Activated CD4-positive, alpha-beta T cell treated with anti-CD3 and anti-CD28 coated beads, Interleukin-2, amount 50 U/mL, for 48 hours (primary cell): Measurements from ENCODE around the gene TP73.
A peak's percentile ranks its signal among the peaks of the same experiment; 100 is the strongest.

Experiments
- DNase-seq, 2 experiments: peaks; one replicate each; pipeline ENCODE4 v3.0.0-alpha.2; 2020

The TP73 gene

DNA sequence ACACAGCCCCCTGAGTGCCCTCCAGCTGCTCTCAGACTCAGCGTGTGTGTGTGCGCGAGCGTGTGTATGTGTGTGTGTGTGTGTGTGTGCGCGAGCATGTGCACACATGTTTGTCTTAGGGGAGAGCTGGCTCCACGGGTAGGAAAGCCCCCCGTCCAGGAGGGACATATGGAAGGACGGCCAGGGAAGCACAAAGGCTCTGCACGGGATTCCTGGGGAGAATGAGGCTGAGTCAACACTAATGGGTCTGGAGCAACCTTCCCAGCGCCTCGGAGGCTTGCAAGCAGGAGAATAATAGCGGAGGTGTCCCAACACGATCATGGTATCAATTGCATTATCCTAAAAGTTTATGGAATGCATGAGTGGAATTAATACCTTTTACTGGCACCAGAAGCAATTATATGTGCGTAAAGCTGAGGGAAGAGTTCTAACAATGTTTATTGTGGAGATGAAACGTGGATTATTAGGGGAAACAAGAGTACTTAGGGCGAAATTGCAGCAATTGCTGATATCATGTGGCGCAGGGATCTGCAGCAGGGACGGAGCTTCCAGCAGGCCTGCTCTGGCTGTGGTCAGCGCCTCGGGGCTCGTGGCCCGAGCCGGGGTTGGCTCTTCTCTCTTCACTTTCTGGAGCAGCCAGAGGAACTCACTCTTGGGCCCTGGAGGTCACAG is 59.6 kb downstream of the TP73 start:
- DNase-seq = no peak

- no peak for DNase-seq
These were observed 60.5 kb downstream of the TP73 start for GRCh38 chr1:3712573-3713535.

DNA sequence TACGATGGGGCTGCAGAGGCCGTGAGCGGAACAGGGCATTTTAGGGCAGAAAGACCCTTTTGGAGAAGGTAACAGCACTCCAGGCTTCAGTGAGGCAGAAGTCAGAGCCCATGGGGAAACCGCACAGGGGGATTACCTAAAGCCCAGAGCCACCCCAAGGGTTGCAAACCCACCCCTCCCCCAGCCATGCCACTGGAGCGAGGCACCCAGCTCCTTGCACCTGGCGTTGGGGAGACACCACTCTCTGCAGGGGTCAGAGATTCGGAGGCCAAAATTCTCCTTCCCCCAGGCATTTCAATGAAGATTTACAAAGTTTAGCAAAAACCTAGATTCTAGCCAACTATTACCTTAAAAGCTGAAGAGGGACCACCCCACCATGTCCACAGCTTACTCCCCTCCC is 61.5 kb downstream of the TP73 start:
- no peak for DNase-seq

- DNase-seq = no peak
These were observed 62.0 kb downstream of the TP73 start for GRCh38 chr1:3714284-3714741.

DNA sequence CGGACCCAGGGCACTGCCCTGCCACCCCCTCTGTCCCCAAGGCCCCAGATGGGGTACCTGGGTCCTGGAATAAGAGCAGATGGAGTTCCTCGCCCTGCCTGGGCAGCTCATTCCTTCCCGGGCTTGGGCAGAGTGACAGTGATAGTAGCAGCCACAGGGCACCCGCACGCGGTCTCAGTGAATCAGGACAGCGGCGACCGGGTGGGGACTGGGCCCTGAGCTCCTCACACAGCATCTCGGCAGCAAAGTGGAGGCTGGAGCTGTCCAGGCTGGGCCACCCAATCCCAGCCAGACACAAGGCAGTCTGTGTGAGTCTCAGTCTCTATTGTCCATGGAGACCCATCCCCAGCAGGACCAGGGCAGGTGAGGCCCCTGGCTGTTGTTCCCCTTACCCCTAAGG is 62.5 kb downstream of the TP73 start:
- DNase-seq = no peak

DNA sequence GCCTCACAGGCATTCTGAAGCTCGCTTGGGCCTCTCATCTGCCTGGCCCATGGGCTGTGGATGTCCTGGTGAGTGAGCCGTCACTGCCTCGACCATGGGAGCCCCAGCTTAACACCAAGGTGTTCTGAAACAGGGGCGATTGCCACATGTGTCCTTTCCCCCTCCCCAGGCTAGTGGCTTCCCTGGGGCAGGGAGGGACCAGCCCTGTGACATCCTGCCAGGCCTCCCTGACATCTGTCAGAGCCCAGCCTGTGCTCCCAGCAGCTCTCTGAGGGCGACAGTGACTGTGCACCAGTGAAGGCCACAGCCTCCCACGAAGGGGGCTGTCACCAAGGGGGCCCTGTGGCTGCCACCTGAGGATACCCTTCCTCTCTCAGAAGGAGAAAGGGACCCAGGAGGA is 64.0 kb downstream of the TP73 start:
- DNase-seq = no peak

- no peak for DNase-seq
These were observed 64.9 kb downstream of the TP73 start for GRCh38 chr1:3717041-3717714.

- DNase-seq = peak; percentile 15 to 17
These were observed 65.6 kb downstream of the TP73 start for GRCh38 chr1:3717715-3718601.

DNA sequence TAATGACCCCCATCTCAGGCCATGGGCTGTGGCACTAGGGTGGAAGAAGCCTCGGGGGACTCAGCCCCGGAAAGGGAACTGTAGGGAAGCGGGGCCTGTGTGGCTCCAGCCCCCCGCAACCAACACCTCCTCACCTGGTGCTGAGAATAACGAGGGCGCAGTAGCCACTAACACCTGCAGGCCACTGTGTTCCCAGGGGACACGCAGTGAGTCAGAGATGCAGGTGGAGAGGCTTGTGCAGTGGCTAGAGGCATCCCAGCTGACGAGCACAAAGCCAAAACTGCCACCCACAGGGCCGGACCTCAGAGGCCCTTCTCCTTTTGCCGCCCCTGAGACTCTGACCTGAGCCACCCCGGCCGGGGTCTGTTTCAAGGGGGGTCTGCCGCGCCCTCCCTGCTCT is 66.4 kb downstream of the TP73 start:
- DNase-seq = no peak

- DNase-seq = no peak
These were observed 69.7 kb downstream of the TP73 start for GRCh38 chr1:3721955-3722465.

GRCh38 chr1:3722846-3723245 is 70.5 kb downstream of the TP73 start:
- DNase-seq = no peak

DNA sequence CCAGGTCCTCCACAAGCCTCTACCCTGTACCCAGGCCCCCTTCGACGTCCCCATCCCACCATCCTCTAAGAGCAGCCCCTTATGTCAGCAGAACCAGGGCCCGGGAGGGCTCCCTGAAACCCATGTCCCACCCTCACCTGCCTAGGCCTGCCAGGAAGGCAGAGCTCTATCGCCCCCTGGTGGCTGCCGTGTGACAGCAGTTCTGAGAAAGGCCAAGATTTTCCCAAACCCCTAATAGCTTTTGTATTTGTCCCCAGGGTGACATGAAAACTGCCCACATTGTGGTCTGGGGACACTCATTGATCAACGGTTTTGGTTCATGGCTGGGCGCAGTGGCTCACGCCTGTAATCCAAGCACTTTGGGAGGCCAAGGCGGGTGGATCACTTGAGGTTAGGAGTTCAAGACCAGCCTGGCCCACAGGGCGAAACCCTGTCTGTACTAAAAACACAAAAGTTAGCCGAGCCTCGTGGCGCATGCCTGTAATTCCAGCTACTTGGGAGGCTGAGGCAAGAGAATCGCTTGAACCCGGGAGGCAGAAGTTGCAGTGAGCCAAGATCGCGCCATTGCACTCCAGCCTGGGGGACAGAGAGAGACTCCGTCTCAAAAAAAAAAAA is 72.2 kb downstream of the TP73 start:
- DNase-seq = peak; percentile 83 to 86

DNA sequence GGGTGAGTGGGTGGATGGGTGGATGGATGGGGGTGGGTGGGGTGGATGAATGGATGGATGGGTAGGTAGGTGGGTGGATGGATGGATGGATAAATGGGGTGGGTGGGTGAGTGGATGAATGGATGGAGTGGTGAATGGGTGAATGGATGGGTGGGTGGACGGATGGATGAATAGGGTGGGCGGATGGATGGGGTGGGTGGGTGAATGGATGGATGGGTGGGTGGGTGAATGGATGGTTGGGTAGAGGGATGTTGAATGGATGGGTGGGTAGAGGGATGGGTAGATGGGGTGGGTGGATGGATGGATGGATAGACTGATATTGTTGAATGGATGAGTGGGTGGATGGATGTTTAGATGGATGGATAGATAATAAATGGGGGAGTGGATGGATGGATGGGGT is 73.0 kb downstream of the TP73 start:
- no peak for DNase-seq

GRCh38 chr1:3727042-3727824 is 74.9 kb downstream of the TP73 start:
- peak in 1 of 2 experiments; percentile 43 for DNase-seq

GRCh38 chr1:3727825-3728776 is 75.8 kb downstream of the TP73 start:
- DNase-seq = no peak

- no peak for DNase-seq
These were observed 77.6 kb downstream of the TP73 start for GRCh38 chr1:3729594-3730542.

DNA sequence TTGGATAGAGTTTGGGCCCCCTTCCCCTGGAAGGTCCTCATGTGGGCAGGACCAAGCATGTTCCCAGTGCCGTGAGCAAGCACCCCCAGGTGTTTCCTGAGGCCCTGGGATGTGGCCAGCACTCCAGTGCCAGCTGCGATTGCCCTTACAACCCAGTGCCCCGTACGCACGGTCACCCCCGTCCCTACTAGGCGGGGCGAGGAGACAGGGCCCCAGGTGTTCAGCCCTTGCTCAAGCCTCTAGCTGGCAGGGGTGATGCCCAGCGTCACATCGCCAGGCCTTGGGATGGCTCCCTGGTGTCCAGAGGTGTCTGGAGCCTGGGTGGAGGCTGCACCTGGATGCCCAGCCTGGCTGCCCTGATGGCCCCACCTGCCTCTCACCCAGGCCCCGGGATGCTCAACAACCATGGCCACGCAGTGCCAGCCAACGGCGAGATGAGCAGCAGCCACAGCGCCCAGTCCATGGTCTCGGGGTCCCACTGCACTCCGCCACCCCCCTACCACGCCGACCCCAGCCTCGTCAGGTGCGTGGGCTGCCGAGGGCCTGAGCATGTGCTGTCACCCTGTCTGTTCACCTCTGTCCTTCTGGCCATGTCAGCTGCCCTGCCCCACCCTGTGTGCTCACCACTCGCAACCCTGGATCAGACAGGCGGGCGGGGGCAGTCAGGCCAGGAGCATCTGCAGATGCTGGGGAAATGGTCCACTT is 78.4 kb downstream of the TP73 start:
- DNase-seq = no peak
